ENCODE data around the gene ATG4D.

DNA sequence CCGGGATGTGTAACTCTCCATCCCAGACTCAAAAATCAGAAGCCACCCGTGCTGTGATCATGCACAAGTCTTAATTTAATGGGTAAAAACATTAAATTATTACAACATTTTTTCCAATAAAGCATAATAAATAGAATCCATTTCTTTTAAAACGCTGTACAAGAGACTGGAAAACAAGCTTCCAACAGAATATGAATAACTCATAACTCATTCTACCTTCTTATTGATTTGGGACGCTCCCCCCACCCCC is 22.6 kb downstream of the ATG4D start:
- TF ChIP-seq, protein P1, sequence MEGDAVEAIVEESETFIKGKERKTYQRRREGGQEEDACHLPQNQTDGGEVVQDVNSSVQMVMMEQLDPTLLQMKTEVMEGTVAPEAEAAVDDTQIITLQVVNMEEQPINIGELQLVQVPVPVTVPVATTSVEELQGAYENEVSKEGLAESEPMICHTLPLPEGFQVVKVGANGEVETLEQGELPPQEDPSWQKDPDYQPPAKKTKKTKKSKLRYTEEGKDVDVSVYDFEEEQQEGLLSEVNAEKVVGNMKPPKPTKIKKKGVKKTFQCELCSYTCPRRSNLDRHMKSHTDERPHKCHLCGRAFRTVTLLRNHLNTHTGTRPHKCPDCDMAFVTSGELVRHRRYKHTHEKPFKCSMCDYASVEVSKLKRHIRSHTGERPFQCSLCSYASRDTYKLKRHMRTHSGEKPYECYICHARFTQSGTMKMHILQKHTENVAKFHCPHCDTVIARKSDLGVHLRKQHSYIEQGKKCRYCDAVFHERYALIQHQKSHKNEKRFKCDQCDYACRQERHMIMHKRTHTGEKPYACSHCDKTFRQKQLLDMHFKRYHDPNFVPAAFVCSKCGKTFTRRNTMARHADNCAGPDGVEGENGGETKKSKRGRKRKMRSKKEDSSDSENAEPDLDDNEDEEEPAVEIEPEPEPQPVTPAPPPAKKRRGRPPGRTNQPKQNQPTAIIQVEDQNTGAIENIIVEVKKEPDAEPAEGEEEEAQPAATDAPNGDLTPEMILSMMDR (IDR thresholded peaks at IDR 0.05): no peak
- TF ChIP-seq POLR2A (IDR thresholded peaks at IDR 0.05): no peak
